ENCODE data around the gene B4GALT2. TPM values are rescaled to one million over a fixed set of nuclear protein-coding genes. Genes with fewer than 3 reads are reported as not detected.
A peak's percentile ranks its signal among the peaks of the same experiment; 100 is the strongest.

Gene B4GALT2
- total RNA-seq, 4 donors from 2014 or later: 38.9 to 59.3 (median 48.3) TPM

- DNase-seq: no peak
- no peaks in the 10 kb centered on the region for H3K27me3 ChIP-seq
- H3K4me1 ChIP-seq: peaks cover 0 to 15% (median 4%) of the 10 kb centered on the region in 3 donors
- TF ChIP-seq CTCF (IDR thresholded peaks at IDR 0.05) (no peak), POLR2A (IDR thresholded peaks at IDR 0.05) (no peak)
- no peak overlapping the region for H3K27ac ChIP-seq
- H3K9me3 ChIP-seq: no peaks in the 10 kb centered on the region
- H3K36me3 ChIP-seq: peaks cover 0 to 87% (median 0%) of the 10 kb centered on the region in 3 donors
- H3K4me3 ChIP-seq: no peak overlapping the region
- 74 to 85% methylated on average over 4 to 8 of the region's 8 CpGs for WGBS, 2 donors
- intact Hi-C loops (cut with DNase I): loop anchor here (5.0 kb wide), 1 partner anchor 35 kb away; no protein-coding TSS in a partner anchor
Observed at GRCh38 chr1:44002165-44002564, 23.2 kb downstream of the B4GALT2 start.

DNA sequence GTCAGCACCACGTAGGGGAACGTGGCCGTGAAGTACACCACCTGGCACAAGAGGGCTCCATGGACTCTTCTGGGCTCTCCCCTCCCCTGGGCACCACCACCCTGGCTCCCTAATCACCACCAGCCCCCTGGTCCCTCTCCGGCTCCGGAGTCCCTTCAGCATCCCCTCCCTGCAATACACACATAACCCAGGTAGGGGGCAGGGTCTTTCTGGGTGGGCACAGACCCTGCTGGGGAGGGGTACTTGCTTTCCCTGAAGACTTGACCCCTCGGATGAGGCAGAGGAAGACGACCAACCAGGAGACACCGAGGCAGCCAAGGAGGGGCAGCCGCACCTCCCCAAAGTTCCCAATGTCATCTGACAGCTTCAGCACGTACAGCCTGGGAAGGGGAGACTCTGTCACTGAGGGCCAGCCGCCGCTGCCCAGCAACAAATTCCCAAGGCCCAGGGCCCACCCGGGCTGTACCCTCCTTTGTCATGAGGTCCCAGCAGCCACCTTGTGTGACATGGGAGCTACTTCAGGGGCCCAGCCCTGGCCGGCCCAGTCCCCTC is 23.7 kb downstream of the B4GALT2 start:
- WGBS, 2 donors: 90 to 93% methylated on average over 4 to 5 of the region's 14 CpGs
- H3K36me3 ChIP-seq: peaks cover 0 to 87% (median 0%) of the 10 kb centered on the region in 3 donors
- H3K4me1 ChIP-seq: peaks cover 0 to 14% (median 4%) of the 10 kb centered on the region in 3 donors
- no peak overlapping the region for H3K4me3 ChIP-seq
- H3K27ac ChIP-seq: no peak overlapping the region
- TF ChIP-seq POLR2A (IDR thresholded peaks at IDR 0.05): no peak
- peak in 1 of 6 experiments; percentile 8 for TF ChIP-seq CTCF (IDR thresholded peaks at IDR 0.05)
- no peak for DNase-seq
- intact Hi-C loops (cut with DNase I): loop anchor here (5.0 kb wide), 1 partner anchor 35 kb away; no protein-coding TSS in a partner anchor
- H3K27me3 ChIP-seq: no peaks in the 10 kb centered on the region
- H3K9me3 ChIP-seq: no peaks in the 10 kb centered on the region

DNA sequence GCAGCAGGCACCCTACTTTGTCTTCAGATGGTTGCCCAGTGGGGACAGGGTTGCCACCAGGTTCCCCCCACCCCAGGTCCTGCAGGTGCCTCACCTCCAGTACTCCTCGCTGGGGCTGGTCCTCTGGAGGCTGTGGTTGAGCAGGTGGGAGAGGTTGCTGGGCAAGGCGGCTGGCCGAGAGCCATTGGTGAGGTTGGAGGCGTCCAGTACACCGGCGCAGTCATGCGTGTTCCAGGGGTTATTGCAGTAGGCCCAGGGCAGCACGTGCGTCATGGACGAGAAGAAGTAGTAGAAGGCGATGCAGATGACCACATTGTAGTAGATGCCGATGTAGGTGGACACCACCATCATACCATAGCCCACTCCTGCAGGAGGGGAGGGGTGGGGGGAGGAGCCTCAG is 29.2 kb downstream of the B4GALT2 start:
- Histone ChIP-seq H3K27ac (no peak overlapping the region), H3K9me3 (no peaks in the 10 kb centered on the region), H3K4me3 (no peak overlapping the region), H3K27me3 (no peaks in the 10 kb centered on the region), H3K4me1 (peaks cover 0 to 33% (median 7%) of the 10 kb centered on the region in 3 donors), H3K36me3 (peaks cover 0 to 66% (median 0%) of the 10 kb centered on the region in 3 donors)
- no peak for DNase-seq
- 67 to 88% methylated on average over 4 to 6 of the region's 12 CpGs for WGBS, 2 donors
- intact Hi-C loops (cut with DNase I): no loop called here
- no peak for TF ChIP-seq POLR2A (IDR thresholded peaks at IDR 0.05)
- TF ChIP-seq CTCF (IDR thresholded peaks at IDR 0.05): no peak

GRCh38 chr1:44010935-44011471 is 32.0 kb downstream of the B4GALT2 start:
- intact Hi-C loops (cut with DNase I): no loop called here
- no peak overlapping the region for H3K4me3 ChIP-seq
- no peaks in the 10 kb centered on the region for H3K9me3 ChIP-seq
- H3K27me3 ChIP-seq: no peaks in the 10 kb centered on the region
- H3K36me3 ChIP-seq: peaks cover 0 to 54% (median 0%) of the 10 kb centered on the region in 3 donors
- WGBS, 2 donors: no CpG with 5 or more reads among the region's 11 CpGs
- no peak overlapping the region for H3K27ac ChIP-seq
- DNase-seq: no peak
- TF ChIP-seq POLR2A (IDR thresholded peaks at IDR 0.05) (no peak), CTCF (IDR thresholded peaks at IDR 0.05) (no peak)
- H3K4me1 ChIP-seq: peaks cover 6 to 55% (median 14%) of the 10 kb centered on the region in 3 donors

DNA sequence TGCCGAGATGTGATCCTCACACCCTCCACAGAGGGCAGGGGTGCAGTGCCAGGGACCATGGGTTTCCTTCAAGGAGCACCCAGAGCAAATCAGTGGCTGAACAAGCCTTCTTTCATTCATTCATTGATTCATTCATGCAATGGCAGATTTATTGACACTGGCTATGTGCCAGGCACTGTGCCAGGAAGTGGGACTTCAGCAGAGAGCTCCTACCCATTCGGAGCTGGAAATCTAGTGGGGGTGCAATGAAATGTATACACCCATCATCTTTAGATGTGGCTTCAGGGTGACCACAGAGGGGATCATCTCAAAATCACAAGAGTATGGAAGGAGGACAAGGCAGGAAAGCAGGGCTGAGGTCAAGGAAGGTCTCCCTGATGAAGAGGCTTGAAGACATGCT is 33.4 kb downstream of the B4GALT2 start:
- H3K27me3 ChIP-seq: no peaks in the 10 kb centered on the region
- DNase-seq: no peak
- no peak overlapping the region for H3K4me3 ChIP-seq
- intact Hi-C loops (cut with DNase I): no loop called here
- no peak overlapping the region for H3K27ac ChIP-seq
- peaks cover 0 to 47% (median 0%) of the 10 kb centered on the region in 3 donors for H3K36me3 ChIP-seq
- TF ChIP-seq POLR2A (IDR thresholded peaks at IDR 0.05) (no peak), CTCF (IDR thresholded peaks at IDR 0.05) (no peak)
- H3K4me1 ChIP-seq: peaks cover 5 to 55% (median 14%) of the 10 kb centered on the region in 3 donors
- 29 to 58% methylated on average over 1 to 2 of the region's 2 CpGs for WGBS, 2 donors
- H3K9me3 ChIP-seq: no peaks in the 10 kb centered on the region
